ENCODE data around the gene EMC7.

DNA sequence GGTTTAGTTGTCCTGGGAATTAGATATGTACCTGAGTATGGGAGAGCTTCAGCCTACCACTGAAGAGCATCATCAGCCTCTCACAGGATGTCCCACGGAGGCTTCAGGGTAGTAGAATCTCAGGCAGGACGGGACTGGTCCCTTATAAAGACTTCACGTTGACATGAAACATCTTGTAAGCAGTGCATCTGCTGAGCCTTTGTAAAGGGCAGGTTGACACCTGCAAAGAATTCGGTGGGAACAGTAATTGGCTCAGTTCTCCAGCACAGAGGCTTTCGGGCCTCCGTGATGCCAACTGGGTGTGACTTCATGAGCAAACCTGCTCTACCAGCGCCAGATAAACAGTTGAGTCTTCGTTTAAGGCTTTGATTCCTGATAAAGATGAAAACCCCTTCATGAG is 35.7 kb downstream of the EMC7 start:
- TF ChIP-seq, protein P1, sequence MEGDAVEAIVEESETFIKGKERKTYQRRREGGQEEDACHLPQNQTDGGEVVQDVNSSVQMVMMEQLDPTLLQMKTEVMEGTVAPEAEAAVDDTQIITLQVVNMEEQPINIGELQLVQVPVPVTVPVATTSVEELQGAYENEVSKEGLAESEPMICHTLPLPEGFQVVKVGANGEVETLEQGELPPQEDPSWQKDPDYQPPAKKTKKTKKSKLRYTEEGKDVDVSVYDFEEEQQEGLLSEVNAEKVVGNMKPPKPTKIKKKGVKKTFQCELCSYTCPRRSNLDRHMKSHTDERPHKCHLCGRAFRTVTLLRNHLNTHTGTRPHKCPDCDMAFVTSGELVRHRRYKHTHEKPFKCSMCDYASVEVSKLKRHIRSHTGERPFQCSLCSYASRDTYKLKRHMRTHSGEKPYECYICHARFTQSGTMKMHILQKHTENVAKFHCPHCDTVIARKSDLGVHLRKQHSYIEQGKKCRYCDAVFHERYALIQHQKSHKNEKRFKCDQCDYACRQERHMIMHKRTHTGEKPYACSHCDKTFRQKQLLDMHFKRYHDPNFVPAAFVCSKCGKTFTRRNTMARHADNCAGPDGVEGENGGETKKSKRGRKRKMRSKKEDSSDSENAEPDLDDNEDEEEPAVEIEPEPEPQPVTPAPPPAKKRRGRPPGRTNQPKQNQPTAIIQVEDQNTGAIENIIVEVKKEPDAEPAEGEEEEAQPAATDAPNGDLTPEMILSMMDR (IDR thresholded peaks at IDR 0.05 in 2 of 3, conservative IDR thresholded peaks at IDR 0.05 in 1 of 3; ENCODE audit: borderline replicate concordance in 1 of 3, insufficient read depth in 1 of 3, low read depth in 2 of 3, low read length in 2 of 3), result no peak
- TF ChIP-seq, protein P2, sequence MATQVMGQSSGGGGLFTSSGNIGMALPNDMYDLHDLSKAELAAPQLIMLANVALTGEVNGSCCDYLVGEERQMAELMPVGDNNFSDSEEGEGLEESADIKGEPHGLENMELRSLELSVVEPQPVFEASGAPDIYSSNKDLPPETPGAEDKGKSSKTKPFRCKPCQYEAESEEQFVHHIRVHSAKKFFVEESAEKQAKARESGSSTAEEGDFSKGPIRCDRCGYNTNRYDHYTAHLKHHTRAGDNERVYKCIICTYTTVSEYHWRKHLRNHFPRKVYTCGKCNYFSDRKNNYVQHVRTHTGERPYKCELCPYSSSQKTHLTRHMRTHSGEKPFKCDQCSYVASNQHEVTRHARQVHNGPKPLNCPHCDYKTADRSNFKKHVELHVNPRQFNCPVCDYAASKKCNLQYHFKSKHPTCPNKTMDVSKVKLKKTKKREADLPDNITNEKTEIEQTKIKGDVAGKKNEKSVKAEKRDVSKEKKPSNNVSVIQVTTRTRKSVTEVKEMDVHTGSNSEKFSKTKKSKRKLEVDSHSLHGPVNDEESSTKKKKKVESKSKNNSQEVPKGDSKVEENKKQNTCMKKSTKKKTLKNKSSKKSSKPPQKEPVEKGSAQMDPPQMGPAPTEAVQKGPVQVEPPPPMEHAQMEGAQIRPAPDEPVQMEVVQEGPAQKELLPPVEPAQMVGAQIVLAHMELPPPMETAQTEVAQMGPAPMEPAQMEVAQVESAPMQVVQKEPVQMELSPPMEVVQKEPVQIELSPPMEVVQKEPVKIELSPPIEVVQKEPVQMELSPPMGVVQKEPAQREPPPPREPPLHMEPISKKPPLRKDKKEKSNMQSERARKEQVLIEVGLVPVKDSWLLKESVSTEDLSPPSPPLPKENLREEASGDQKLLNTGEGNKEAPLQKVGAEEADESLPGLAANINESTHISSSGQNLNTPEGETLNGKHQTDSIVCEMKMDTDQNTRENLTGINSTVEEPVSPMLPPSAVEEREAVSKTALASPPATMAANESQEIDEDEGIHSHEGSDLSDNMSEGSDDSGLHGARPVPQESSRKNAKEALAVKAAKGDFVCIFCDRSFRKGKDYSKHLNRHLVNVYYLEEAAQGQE (IDR thresholded peaks at IDR 0.05; ENCODE audit: low read depth), result no peak
- TF ChIP-seq POLR2A (IDR thresholded peaks at IDR 0.05; ENCODE audit: borderline replicate concordance, extremely low read depth, insufficient read depth, insufficient read length) (no peak), EZH2 (IDR thresholded peaks at IDR 0.05) (no peak), JUND (IDR thresholded peaks at IDR 0.05) (no peak), EGR1 (IDR thresholded peaks at IDR 0.05; ENCODE audit: low read depth) (no peak), POLR2AphosphoS5 (IDR thresholded peaks at IDR 0.05; ENCODE audit: low read depth, low read length) (no peak), CEBPB (IDR thresholded peaks at IDR 0.05; ENCODE audit: low read depth) (no peak), RAD21 (IDR thresholded peaks at IDR 0.05; ENCODE audit: low read depth) (no peak), SIN3A (IDR thresholded peaks at IDR 0.05; ENCODE audit: low read depth) (no peak), TCF7L2 (IDR thresholded peaks at IDR 0.05; ENCODE audit: borderline replicate concordance, extremely low read depth, insufficient read depth, insufficient read length) (no peak)
